Activated T-cell treated with anti-CD3 and anti-CD28 coated beads for 1 hour (primary cell): Measurements from ENCODE around the gene GNRHR.
"Not testable (repeated sequence)": the region's sequence is repeated elsewhere in the genome, so short reads cannot be mapped to it uniquely, and the experiment has no call there.

Experiments
- DNase-seq: peaks from one replicate; pipeline ENCODE4 v3.0.0-alpha.2; 2020; ENCODE audit warnings: low read depth

The GNRHR gene, protein sequence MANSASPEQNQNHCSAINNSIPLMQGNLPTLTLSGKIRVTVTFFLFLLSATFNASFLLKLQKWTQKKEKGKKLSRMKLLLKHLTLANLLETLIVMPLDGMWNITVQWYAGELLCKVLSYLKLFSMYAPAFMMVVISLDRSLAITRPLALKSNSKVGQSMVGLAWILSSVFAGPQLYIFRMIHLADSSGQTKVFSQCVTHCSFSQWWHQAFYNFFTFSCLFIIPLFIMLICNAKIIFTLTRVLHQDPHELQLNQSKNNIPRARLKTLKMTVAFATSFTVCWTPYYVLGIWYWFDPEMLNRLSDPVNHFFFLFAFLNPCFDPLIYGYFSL

DNA sequence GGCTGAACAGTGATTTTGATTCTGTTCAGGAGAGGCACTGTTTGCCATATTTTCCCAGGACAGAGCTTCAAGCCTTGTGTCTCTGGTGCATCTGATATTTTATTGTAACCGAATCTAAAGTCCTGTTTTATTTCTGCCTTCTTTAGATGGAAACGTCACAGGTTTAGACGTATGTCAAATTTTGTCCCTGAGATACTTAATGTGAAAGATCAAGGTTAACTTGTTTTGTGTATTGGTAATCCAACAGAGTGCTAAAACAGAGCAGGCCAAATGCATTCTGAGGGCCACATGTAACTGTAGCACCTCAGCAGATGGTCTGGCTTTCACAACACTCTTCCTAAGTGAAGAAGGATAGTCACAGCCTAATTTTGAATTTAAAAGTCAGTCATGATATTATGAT, at the start of gene GNRHR:
Gene GNRHR (minus strand): TSS at position 101 of the 400 bp plus-strand sequence. CDS start 53 bp downstream, at position 48.
- no peak for DNase-seq

GRCh38 chr4:67796810-67797209, 42.6 kb upstream of the GNRHR start:
- DNase-seq = no peak

DNA sequence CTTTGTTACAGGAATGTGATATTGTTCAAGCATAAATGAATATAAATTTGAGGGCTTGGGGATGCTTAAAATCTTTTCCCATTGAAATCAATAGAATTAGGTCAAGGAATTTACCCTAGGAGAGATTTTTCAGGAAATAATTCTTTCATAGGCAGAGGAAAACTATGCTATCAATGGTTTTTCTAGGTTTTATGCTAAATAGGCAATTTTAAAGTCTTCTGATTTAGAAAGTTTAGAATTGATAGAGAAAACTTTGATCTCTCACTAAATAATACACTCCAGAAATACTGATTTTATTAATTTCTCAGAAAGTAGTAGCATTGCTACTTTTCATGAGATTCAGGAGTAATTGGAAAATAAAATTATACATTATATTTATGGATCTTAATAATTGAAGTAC, 36.5 kb upstream of the GNRHR start:
- no peak for DNase-seq

GRCh38 chr4:67787311-67787710, 33.1 kb upstream of the GNRHR start:
- DNase-seq = no peak

DNA sequence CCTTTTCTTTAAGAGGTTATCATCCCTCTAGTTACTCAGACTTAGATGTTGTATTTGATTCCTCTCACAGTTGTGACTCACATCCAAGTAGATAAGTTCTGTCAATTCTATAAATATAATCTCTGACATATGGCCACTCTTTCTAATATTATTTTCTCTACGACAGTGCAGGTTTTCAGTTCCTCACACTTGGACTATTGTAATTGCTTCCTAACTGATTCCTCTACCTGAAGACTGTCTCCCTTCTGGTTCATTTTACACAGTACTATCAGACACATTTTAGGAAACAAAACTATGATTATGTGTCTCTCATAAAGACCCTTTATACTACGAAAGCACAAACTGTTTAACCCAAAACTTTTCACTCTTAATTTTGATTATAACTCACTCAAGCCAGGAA, 31.3 kb upstream of the GNRHR start:
- no peak for DNase-seq

GRCh38 chr4:67779631-67780030, 25.4 kb upstream of the GNRHR start:
- DNase-seq = no peak

DNA sequence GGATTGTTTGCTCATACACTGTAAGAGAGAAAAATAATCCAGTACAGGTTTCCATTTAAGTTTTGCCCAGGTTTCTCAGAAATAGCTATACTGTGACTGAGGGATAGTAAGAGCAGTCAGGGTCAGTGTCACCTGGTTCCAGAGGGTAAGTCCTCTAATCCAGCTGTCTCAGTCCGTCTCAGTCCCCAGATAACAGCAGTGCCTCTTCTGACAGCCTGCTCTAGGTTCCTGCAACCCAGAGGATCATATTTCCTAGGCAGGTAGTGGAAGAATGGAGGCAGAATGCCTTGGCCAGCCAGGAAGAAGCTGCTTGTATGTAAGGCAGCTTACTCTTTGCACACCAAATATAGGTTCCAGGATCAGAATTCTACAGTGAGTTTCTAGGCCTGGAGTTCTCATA, 22.6 kb upstream of the GNRHR start:
- no peak for DNase-seq

- DNase-seq = no peak
Observed at GRCh38 chr4:67770422-67770821, 16.2 kb upstream of the GNRHR start.

DNA sequence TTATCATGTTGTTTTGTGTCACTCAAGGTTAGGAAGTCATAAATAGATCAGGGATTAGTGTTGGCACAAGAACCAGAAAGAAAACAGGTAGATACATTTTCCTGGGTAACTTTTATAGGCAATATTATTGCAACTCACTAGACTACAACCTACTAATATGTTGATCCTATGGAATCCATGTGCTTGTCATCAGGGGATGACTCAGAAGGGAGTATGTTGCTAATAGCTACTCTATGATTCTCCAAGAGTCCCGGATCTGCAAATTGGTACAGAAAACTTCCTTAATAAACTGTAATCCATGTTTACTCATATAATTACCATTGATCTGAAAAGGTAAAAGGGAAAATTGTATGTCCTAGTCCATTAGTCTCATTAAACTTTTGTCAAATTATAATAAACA, 11.7 kb upstream of the GNRHR start:
- no peak for DNase-seq

- no peak for DNase-seq
Observed at GRCh38 chr4:67765401-67765800, 11.2 kb upstream of the GNRHR start.

- DNase-seq = no peak
Observed at GRCh38 chr4:67764183-67764582, 10.0 kb upstream of the GNRHR start.

- DNase-seq = no peak
Observed at GRCh38 chr4:67762086-67762485, 7.9 kb upstream of the GNRHR start.

DNA sequence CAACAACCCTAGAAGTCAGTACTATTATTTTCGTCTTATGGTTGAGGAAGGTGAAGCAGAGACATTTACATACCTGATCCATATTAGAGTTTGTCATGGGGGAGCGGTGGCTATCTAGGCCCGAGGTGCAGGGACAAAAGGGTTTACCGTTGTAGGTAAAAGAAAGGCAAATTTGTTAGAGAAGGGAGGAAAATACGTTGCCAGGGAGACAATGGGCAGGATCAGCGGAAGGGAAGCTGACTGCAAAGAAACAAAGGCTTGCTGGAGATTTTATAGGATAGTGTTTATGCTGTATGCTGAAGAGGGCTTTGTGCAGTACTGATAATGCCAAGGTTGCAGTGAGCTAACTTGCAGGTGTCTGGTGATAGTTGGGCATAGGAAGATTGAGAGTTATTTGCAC, 2.8 kb upstream of the GNRHR start:
- not testable (repeated sequence) for DNase-seq

- DNase-seq = no peak
Observed at GRCh38 chr4:67755974-67756373, 1.8 kb upstream of the GNRHR start.

GRCh38 chr4:67751260-67751659, 2.9 kb downstream of the GNRHR start:
- no peak for DNase-seq

GRCh38 chr4:67750691-67751090, 3.5 kb downstream of the GNRHR start:
- no peak for DNase-seq

DNA sequence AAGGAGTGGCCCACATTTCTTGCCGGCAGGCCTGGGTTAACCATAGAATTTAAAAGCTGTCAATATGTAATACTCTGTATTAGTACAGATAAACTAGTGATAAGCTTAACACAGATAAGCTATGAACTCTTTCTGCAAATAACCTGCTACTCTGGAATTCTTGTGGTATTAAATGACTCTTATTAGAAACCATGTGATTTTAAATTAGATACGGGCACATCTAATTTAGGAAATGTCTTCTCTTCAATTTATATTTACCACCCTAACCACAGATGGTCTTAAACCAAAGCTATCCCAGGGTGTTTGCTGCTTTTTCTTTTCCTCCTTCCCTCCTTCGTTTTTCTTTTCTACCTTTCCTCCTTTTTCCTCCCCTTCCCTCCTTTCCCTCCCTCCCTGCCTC, 4.9 kb downstream of the GNRHR start:
- DNase-seq = no peak

GRCh38 chr4:67746797-67747495, 7.2 kb downstream of the GNRHR start:
- no peak for DNase-seq

DNA sequence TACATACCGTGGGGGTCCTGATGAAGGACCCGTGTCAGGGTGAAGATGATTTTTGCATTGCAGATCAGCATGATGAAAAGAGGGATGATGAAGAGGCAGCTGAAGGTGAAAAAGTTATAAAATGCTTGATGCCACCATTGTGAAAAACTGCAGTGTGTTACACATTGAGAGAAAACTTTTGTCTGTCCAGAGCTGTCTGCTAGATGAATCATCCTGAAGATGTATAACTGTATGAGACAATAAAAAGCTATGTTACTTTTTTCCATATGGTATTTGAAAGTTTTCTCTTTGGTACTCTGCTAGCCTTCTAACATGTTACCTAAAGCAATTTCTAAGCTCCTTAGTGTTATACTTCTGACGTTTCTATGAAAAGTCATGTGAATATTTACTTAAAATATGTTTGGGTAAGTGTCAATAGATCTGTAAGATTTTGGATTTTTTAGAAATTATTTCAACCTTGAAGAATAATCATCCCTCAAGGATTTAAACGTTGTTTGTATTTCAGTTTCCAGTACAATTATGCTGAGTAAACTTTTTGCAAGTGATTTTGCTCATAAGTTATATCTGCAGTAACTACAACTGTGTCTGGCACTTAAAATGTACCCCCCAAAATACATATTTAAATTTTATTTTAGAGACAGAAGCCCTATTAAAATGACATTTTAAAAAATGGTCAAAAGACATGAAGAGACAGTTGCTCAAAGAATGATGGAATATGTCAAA, 9.5 kb downstream of the GNRHR start:
- no peak for DNase-seq

DNA sequence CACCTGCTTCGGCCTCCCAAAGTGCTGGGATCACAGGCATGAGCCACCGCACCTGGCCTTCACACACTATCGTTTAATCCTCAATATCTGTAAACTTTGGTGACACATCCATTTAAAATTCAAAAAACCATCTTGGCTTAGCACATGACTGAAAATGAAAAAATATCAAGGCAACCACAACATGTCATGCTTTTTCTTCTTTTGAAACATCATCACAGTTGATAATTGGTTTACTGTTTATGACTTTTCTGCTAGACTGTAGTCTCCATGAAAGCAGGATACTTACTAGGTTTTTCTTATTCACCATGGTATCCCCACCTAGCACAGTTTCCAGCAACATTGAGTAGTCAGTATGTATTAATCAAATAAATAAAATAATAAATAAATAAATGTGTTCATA, 11.0 kb downstream of the GNRHR start:
- DNase-seq = no peak

GRCh38 chr4:67736262-67736661, 17.9 kb downstream of the GNRHR start:
- DNase-seq = no peak

- no peak for DNase-seq
Observed at GRCh38 chr4:67735325-67735724, 18.9 kb downstream of the GNRHR start.

DNA sequence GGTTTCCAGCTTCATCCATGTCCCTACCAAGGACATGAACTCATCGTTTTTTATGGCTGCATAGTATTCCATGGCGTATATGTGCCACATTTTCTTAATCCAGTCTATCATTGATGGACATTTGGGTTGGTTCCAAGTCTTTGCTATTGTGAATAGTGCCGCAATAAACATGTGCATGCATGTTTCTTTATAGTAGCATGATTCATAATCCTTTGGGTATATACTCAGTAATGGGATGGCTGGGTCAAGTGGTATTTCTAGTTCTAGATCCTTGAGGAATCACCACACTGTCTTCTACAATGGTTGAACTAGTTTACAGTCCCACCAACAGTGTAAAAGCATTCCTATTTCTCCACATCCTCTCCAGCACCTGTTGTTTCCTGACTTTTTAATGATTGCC, 23.7 kb downstream of the GNRHR start:
- not testable (repeated sequence) for DNase-seq
